Astrocyte (in vitro differentiated cells and primary cell): ENCODE measurements around the gene MAFF.

Source experiments
- EZH2 ChIP-seq: IDR thresholded peaks from 2 replicates; pipeline ENCODE4 v1.6.1; 2012; ENCODE audit warnings: mild to moderate bottlenecking, low read length, inconsistent platforms; ENCODE audit not compliant: insufficient read depth
- TF ChIP-seq, protein P1 (sequence below): IDR thresholded peaks from 2 replicates; pipeline ENCODE4 v1.5.1; 2011; ENCODE audit warnings: low read depth, mild to moderate bottlenecking, inconsistent platforms, low read length, moderate library complexity; ENCODE audit not compliant: insufficient read depth

DNA sequence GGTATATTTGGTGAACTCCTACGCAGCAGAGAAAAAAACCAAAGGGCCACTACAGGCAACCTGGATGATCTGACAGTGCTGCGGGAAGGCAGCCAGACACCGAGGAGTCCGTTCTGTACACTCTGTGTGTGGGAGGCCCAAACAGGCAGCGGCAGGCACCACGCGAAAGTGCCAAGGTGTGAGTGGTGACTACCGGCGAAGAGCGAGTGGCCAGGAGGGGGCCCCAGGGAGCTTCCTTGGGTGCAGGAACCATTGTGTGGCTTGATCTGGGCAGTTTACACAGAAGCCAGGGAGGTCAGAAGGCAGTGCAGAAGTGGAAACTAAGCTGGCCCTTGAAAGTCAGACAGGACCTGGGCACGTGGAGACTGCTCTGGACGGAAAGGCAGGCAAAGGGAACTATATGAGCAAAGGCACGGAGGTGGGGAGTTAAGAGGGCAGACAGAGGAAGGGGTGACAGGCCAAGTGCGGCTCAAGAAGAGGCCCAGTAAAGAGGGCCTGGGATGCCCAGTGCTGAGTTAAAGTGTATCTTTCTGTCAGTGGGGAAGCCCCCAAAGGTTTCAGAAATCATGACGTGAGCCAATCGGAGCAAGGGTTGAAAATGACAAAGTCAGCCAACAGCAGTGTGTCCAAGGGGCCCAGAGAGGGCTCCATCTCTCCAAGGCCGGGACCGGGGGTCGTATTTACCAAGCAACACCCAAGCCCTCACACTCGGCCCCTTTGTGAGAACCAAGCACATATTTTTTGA, 60.4 kb downstream of the MAFF start:
- TF ChIP-seq EZH2 = no peak
- TF ChIP-seq, protein P1, sequence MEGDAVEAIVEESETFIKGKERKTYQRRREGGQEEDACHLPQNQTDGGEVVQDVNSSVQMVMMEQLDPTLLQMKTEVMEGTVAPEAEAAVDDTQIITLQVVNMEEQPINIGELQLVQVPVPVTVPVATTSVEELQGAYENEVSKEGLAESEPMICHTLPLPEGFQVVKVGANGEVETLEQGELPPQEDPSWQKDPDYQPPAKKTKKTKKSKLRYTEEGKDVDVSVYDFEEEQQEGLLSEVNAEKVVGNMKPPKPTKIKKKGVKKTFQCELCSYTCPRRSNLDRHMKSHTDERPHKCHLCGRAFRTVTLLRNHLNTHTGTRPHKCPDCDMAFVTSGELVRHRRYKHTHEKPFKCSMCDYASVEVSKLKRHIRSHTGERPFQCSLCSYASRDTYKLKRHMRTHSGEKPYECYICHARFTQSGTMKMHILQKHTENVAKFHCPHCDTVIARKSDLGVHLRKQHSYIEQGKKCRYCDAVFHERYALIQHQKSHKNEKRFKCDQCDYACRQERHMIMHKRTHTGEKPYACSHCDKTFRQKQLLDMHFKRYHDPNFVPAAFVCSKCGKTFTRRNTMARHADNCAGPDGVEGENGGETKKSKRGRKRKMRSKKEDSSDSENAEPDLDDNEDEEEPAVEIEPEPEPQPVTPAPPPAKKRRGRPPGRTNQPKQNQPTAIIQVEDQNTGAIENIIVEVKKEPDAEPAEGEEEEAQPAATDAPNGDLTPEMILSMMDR = peak; percentile 20
